ENCODE data around the gene RBPJL. TPM values are rescaled to one million over a fixed set of nuclear protein-coding genes. Genes with fewer than 3 reads are reported as not detected.

RBPJL gene
- total and polyA plus RNA-seq, 2 of the 13 experiments (the other 11 are each of a cell fraction or from before 2014, with no cell fraction given): not detected

DNA sequence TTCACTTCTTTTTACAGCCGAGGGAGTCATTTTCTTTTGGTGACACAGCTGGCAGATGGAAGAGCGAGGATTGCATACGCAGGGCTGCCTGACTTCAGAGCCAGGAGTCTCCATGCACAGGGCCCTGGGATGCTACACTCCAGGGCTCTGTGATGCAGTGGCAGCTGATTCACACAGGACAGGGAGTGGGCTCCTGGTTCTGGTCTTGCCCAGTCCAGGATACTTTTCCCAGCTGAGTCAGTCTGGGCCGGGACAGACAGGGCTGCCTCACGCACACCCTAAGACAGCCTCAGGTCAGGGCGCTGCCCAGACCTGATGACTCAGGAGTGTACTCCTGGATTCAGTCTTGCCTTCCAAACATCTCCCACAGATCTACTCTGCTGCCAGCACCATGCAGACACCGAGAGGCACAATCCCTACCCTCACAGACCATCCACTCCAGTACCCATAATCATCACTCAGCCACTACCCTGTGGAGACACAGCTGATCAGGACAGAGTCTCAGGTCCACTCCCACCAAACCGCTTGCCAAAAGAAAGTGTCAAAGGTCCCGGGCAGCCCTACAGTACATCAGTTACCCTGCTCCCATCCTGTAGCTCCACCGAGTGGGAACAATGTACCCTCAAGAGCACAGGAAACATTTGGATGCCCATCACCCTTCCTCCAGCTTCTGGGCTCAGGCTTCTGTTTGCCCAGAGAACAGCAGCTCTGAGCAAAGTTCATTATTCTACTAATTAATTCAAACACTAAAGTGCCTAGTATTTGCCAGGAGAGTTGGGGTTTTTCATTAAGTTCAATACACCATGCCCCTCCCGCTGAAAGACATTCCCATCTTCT is 30.1 kb downstream of the RBPJL start (continued):
- TF ChIP-seq STAG1 (CRISPR knock-in tag; IDR thresholded peaks at IDR 0.05) (peak; percentile 34; the same call in 1 of the 2 replicates), SETDB1 (CRISPR knock-in tag; IDR thresholded peaks at IDR 0.05; ENCODE audit: borderline replicate concordance) (no peak), MIXL1 (CRISPR knock-in tag; IDR thresholded peaks at IDR 0.05) (peak; percentile 73; the same call in 1 of the 2 replicates), ZKSCAN8 (CRISPR knock-in tag; IDR thresholded peaks at IDR 0.05; ENCODE audit: borderline replicate concordance) (no peak), NCOA5 (CRISPR knock-in tag; IDR thresholded peaks at IDR 0.05) (0 out of 2 replicates have a peak, but pooled peaks have one; percentile 65), DR1 (CRISPR knock-in tag; IDR thresholded peaks at IDR 0.05) (no peak), POLR2G (IDR thresholded peaks at IDR 0.05; ENCODE audit: low read depth, low read length) (no peak), SIX4 (CRISPR knock-in tag; IDR thresholded peaks at IDR 0.05) (no peak), ZSCAN30 (CRISPR knock-in tag; IDR thresholded peaks at IDR 0.05) (no peak), SAFB2 (CRISPR knock-in tag; IDR thresholded peaks at IDR 0.05; ENCODE audit: borderline replicate concordance, low read depth) (0 out of 2 replicates have a peak, but pooled peaks have one; percentile 13), KDM2A (CRISPR knock-in tag; IDR thresholded peaks at IDR 0.05; ENCODE audit: borderline replicate concordance, low read depth) (no peak; the same call in 1 of the 2 replicates), ZNF407 (CRISPR knock-in tag; IDR thresholded peaks at IDR 0.05; ENCODE audit: not compliant biosample characterization) (no peak), ZZZ3 (CRISPR knock-in tag; IDR thresholded peaks at IDR 0.05; ENCODE audit: borderline replicate concordance) (no peak), ATF5 (CRISPR knock-in tag; IDR thresholded peaks at IDR 0.05; ENCODE audit: low read depth) (no peak), CENPT (CRISPR knock-in tag; IDR thresholded peaks at IDR 0.05; ENCODE audit: low read depth) (no peak), ATAD3A (CRISPR knock-in tag; IDR thresholded peaks at IDR 0.05) (no peak), ZNF496 (CRISPR knock-in tag; IDR thresholded peaks at IDR 0.05; ENCODE audit: insufficient replicate concordance) (no peak), HMG20B (CRISPR knock-in tag; conservative IDR thresholded peaks at IDR 0.05) (no peak), MNT (IDR thresholded peaks at IDR 0.05) (no peak), RBFOX2 (IDR thresholded peaks at IDR 0.05; ENCODE audit: low read depth, low read length) (no peak)

Data from HepG2 (cell line).